ENCODE data around the gene RASA3.
"Not testable (repeated sequence)": the region's sequence is repeated elsewhere in the genome, so short reads cannot be mapped to it uniquely, and the experiment has no call there.

RASA3 gene

DNA sequence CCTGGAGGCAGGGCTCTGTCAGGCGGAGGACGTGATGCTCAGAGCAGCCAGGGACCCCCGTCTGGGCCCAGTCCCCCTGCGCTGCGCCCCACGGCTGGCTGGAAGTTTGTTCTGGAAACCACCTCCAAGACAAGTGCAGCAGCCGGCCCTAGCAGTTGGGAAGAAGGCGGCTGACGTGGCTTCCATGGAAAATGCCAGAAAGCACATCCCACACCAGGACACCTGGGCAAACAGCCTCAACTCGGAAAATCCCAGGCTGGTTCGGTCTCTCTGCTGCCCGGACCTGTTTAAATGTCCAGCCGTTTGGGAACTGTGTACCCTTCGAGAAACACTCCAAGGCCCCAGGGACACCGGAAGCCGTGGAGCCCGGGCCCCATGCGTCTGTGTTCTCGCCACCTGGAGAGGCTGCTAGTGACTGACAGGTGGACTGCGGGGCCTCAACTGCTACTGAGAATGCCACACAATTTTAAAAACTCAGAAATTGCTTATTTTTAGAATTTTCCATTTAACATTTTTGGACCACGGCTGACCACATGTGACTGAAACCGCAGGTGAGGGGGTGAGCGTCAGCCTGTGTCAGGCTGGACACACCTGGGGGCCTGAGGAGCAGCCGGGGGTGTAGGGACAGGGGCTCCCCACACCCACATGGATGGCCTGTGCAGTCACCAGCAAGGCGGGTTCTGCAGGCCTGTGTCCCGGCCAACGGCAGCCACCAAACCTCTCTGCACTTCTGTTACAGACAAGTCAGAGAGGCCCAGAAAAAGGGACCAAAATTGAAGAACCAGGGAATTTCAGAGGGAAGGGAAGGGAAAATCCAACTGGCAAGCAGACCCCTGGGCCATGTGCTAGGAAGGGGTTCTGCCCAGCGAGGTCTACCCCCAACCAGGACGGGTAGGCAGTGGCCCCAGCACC is 31.7 kb downstream of the RASA3 start:
- DNase-seq (ENCODE audit: low read depth in 2 of 2), result no peak

DNA sequence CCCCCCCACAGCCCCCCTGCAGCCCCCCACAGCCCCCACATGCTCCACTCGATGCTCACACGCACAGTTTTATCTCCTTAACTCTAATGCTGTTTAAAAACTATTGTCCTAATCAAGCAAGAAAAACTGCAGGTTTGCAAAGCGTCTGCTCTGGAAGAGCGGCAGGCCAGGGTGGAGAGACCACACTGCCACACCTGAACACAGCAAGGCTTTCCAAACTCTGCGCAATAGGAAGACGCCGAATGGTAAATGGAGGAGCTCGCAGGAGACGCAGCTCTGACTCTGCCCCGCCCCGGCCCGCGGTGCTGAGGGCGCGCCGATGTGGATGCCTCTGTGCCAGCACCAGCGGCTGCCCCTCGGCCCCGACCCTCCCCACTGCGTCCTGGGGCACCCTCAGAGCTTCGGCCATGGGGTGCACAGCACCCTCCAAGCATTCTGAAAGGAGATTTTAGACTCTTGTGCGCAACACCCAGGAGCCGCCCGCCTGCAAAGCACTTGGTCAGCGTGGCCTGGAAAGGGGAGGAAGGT is 32.4 kb downstream of the RASA3 start:
- DNase-seq (ENCODE audit: low read depth in 2 of 2), result no peak

DNA sequence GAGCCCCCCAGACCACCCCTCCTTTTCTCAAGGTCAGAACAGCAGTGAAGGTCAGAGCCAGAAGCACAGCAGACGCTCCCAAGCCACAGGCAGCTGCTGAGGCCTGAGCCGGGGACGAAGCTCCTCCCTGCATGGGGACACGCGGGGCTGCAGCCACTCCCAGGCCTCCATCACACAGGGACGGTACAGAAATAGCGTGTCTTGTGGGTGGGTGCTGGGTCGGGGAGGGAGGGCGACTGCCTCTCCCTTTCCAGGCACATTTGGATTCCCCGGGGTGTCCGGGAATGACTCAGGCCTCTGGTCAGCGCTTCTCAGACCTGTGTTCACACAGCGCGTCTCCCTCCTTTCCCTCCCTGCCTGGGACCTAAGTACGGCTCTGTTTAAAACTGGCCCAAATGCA is 33.2 kb downstream of the RASA3 start:
- DNase-seq (ENCODE audit: low read depth in 2 of 2), result no peak

DNA sequence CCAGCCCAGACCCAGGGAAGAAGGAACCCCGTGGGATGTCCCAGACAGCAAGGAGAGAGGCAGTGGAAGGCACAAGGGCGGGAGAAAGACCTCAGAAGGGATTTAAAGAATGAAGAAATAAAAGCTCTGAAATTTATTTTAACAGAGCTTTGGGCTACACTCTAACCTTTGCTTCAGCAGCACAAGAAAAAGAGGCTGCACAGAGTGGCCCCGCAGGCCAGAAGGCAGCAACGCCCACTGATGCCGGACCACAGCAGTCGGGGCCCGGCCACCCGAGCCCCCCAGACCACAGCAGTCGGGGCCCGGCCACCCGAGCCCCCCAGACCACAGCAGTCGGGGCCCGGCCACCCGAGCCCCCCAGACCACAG is 33.8 kb downstream of the RASA3 start:
- not testable (repeated sequence) for DNase-seq (ENCODE audit: low read depth in 2 of 2)

DNA sequence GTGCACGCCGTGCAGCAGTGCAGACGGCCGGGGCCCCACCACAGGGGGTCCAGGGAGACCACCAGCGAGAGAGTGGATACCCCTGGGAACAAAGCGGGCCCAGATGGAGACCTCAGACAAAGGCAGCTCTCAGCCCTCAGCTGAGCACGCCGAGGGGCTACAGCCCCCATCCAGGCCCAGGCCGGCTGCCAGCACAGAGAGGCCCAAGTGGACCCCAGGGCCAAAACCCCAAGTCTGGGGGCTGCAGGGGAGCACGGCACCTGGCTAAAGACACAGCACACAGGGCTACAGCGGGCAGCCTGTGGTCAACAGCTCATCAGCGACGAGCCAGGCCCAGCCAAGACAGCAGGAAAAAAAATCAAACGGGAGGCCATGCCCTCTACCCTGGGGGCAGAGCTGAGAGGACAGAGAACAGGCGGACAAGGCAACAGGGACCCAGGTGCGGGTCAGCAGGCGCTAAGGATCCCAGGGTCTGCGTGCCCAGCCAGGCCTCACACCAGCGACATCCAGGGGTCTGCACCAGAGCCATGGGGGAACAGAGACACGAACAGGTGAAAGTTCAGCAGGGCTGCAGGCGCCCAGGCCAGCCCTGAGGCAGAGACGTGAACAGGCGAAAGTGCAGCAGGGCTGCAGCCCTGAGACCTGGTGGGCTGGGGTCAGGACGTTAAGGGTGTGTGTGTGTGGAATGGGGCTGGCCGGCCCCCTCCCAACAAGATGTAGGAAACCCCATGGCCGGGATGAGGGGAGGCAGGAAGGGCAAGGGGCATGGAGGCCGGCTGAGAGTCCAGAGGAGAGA is 34.3 kb downstream of the RASA3 start:
- no peak for DNase-seq (ENCODE audit: low read depth in 2 of 2)

DNA sequence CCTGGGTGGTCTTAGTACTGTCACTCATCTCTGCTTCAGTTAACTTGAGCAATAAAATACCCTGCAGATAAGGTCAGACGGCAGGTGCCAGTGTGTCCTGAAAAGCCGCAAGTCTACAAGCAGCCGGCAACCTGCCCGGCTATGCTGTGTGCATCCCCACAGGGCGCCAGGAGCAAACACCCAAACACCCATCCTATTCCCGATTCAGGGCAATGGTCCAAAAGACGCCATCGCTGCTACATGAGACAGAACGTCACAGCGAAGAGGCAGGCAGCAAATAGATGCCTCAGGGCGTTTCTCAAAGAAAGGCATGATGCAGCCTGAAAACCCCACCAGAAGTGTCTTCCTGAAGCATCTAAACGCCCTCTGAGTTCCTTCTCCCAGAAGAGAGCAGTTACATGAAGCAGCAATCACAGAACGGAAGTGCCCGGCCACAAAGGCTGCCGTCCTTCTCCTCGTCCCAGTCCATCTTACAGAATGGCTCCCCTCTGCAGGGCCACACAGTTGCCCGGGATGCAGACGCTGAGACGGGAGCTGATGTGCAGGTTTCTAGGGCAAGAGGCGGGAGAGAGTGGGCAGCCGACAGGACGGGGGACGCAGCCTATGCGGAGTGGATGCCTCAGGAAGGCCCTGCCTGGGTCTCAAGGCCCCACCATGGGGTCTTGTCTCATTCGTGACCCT is 35.1 kb downstream of the RASA3 start:
- DNase-seq (ENCODE audit: low read depth in 2 of 2), result no peak

GRCh38 chr13:114096811-114097211 is 35.6 kb downstream of the RASA3 start:
- DNase-seq (ENCODE audit: low read depth in 2 of 2), result no peak

- no peak for DNase-seq (ENCODE audit: low read depth in 2 of 2)
These were observed 36.4 kb downstream of the RASA3 start for GRCh38 chr13:114096031-114096485.

DNA sequence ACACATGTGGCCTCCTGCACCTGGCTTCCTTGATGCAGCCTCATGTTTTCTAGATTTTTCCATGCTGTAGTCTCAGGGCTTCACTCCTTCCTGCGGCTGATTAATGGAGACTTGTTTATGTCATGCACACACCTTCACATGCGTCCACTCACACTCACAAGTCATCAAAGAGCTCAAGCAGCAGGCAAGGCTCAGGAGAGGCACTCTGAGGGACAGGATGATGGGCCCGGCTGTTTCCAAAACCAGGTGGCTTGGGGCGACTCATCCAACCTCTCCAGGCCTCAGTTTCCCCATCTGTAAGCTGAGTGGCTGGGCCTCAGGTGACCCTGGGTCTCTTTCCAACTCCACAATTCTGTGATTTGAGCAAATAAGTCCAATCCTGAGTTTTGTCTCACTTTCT is 36.9 kb downstream of the RASA3 start:
- DNase-seq (ENCODE audit: low read depth in 2 of 2), result no peak

- DNase-seq (ENCODE audit: low read depth in 2 of 2), result no peak
These were observed 39.3 kb downstream of the RASA3 start for GRCh38 chr13:114093118-114093517.

GRCh38 chr13:114092468-114092867 is 40.0 kb downstream of the RASA3 start:
- DNase-seq (ENCODE audit: low read depth in 2 of 2), result no peak

DNA sequence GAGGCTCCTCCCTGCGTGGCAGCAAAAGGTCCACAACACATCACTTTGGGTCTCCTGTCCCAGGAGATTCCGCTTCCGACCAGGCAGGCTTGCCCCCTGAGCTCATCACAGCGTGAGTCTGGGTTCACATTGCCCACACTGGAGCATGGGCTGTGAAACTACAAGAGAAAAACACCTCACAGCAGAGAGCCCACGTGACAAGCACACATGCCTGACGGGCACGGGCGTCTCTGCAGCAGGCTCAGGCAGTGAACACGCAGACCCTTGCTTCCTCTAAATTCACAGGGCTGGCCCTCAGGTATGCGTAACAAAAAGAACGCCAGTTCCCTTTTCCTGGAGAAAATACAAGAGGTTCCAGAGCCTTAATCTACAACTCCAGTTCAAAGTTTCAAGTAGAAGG is 41.9 kb downstream of the RASA3 start:
- no peak for DNase-seq (ENCODE audit: low read depth in 2 of 2)

GRCh38 chr13:114089751-114090400 is 42.5 kb downstream of the RASA3 start:
- no peak for DNase-seq (ENCODE audit: low read depth in 2 of 2)

DNA sequence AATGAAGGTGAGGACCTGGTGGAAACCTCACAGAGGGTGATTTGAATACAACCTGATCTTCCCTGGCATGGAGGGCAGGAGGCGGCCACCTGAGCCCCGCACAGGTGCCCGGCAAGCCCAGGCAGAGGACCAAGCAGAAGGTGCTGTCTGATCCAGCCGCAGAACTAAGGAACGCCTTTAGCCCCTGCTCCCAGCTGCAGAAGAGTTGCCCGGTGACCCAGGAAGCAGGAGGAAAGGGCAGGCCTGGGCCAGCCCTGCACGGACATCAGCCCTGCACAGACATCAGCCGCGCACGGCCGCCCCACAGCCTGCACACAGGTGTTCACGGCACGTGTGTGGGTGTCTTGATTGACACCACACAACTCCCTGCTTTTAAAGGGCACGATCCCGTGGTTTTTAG is 43.1 kb downstream of the RASA3 start:
- no peak for DNase-seq (ENCODE audit: low read depth in 2 of 2)

GRCh38 chr13:114088863-114089262 is 43.6 kb downstream of the RASA3 start:
- DNase-seq (ENCODE audit: low read depth in 2 of 2), result no peak

DNA sequence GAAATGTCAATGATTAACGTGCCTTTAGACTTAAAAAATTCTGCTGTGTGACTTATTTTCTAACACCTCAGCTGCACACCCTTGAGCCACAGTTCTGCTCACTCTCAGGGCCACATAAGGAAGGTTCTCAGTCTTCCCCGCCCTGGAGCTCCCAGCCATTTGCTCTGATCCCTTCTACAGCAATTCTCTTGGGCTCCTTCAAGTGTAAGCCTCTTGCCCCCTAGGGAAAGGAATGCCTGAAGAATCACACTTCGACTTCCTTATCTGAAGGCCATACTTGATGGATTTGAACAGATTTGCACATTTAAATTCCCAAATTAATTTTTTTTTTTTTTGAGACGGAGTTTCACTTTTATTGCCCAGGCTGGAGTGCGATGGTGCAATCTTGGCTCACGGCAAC is 44.2 kb downstream of the RASA3 start:
- no peak for DNase-seq (ENCODE audit: low read depth in 2 of 2)

DNA sequence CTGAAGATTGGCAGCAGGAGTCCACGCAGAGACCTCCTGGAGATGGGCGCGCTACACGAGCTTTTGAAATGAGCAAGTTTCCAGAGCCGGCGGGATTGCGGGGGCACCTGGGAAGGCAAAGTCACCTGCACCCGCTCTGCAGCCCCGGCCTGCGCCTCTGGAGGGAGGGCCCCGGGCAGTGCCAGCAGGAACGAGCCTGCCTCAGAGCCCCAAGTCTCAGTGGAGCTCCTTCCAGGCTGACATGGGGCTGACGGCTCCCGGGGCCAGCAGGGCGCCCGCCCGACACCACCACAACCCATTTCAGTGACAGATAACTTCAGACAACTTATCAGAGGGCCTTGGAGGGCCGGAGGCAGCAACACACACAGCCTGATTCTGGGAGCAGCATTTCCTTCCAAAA is 45.0 kb downstream of the RASA3 start:
- no peak for DNase-seq (ENCODE audit: low read depth in 2 of 2)

- DNase-seq (ENCODE audit: low read depth in 2 of 2), result no peak
These were observed 49.4 kb downstream of the RASA3 start for GRCh38 chr13:114082849-114083645.

DNA sequence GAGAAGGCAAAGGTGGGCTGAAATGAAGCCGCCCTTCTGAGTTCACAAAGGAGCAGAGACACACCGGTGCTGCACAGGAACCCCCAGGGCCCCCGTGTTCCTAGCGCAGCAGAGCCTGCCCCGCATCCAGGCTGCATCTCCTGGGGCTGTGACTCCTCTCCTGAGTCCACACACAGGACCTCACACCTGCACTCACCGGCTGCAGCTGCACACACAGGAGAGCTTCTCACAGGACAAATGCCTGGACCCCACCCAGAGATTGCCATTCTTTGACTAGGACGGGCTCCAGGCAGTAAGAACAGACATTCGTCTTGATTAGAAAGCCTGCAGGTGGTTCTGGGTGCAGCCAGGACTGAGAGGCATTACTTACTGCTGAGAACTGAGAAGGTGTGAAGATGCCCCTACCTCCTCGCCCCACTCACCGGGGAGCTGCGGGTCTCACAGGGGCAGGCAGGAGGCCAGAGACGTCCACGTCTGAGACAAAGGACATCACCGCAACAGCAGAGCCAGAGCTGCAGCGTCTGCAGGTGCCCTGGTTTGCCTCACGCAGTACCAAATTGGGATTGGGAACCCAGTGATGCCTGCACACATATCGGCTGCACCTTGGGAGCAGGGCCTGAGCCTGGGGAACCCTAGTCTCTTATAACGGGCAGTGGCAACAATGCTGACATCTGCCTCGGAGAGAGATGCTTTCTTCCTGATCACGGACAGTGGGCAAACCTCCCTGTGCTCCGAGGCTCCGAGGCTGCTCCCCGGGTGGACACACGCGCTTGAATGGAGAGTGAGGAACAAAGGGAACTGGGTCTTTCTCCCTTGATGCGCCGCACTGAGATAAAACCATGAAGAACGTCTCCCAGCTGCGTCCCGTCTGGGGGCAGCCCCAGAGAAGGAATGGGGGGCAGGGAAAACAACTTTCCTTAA is 50.4 kb downstream of the RASA3 start:
- DNase-seq (ENCODE audit: low read depth in 2 of 2), result no peak

Data from stimulated activated CD4-positive, alpha-beta T cell treated with anti-CD3 and anti-CD28 coated beads, Interleukin-15, amount 100 ng/mL, for 48 hours (primary cell).